Loucy (cell line): ENCODE measurements around the gene ADGRF3.

Experiments
- H2AFZ ChIP-seq: fragments of 200-600 bp; sonication (generic); 2 replicates; pipeline ENCODE4 v1.6.0; 2016; ENCODE audit warnings: antibody characterized with exemption, mild to moderate bottlenecking, low read length, moderate library complexity
- H3F3A ChIP-seq: fragments of 200-600 bp; 2 replicates; pipeline ENCODE4 v1.6.0; 2016; ENCODE audit warnings: antibody characterized with exemption, low read depth, mild to moderate bottlenecking
- H3K27me3 ChIP-seq: fragments of 200-600 bp; sonication (generic); 2 replicates; pipeline ENCODE4 v1.6.1; 2014; ENCODE audit warnings: low read length, mild to moderate bottlenecking; ENCODE audit not compliant: insufficient read depth, poor library complexity, severe bottlenecking
- H3K36me3 ChIP-seq: fragments of 200-600 bp; sonication (generic); 2 replicates; pipeline ENCODE4 v1.6.1; 2016; ENCODE audit warnings: low read length; ENCODE audit not compliant: insufficient read depth
- H3K4me1 ChIP-seq: fragments of 200-600 bp; sonication (generic); 2 replicates; pipeline ENCODE4 v1.5.1; 2014; ENCODE audit warnings: low read length, mild to moderate bottlenecking; ENCODE audit not compliant: insufficient read depth, poor library complexity, severe bottlenecking
- H3K4me2 ChIP-seq: fragments of 200-600 bp; sonication (generic); 2 replicates; pipeline ENCODE4 v1.6.0; 2014; ENCODE audit warnings: antibody characterized with exemption, low read length, low read depth, mild to moderate bottlenecking; ENCODE audit not compliant: poor library complexity, severe bottlenecking
- H3K4me3 ChIP-seq: fragments of 200-600 bp; sonication (generic); 2 replicates; pipeline ENCODE4 v1.5.1; 2014; ENCODE audit warnings: low read length, mild to moderate bottlenecking, mixed read lengths; ENCODE audit not compliant: poor library complexity, severe bottlenecking
- H3K79me2 ChIP-seq: fragments of 200-600 bp; sonication (generic); 2 replicates; pipeline ENCODE4 v1.6.1; 2014; ENCODE audit warnings: low read length; ENCODE audit not compliant: insufficient read depth
- H3K9ac ChIP-seq: fragments of 200-600 bp; sonication (generic); 2 replicates; pipeline ENCODE4 v1.6.0; 2014; ENCODE audit warnings: mild to moderate bottlenecking, low read depth, low read length, moderate library complexity; ENCODE audit not compliant: poor library complexity, severe bottlenecking
- H3K9me2 ChIP-seq: fragments of 200-600 bp; sonication (generic); replicated peaks from 2 replicates; pipeline ENCODE4 v1.6.1; 2016; ENCODE audit warnings: low read depth, low read length, mixed read lengths
- H3K9me3 ChIP-seq: fragments of 200-600 bp; sonication (generic); 2 replicates; pipeline ENCODE4 v1.6.1; 2014; ENCODE audit warnings: mild to moderate bottlenecking, antibody characterized with exemption, low read length, low read depth; ENCODE audit not compliant: insufficient read depth
- H4K20me1 ChIP-seq: fragments of 200-600 bp; sonication (generic); 2 replicates; pipeline ENCODE4 v1.6.0; 2014; ENCODE audit warnings: antibody characterized with exemption, low read length, mild to moderate bottlenecking; ENCODE audit not compliant: insufficient read depth, poor library complexity, severe bottlenecking
- CTCF ChIP-seq: fragments of 200-600 bp; sonication (generic); conservative IDR thresholded peaks from 2 replicates; pipeline ENCODE4 v1.5.1; 2014; ENCODE audit warnings: mild to moderate bottlenecking, antibody characterized with exemption, low read length
- EZH2phosphoT487 ChIP-seq: fragments of 200-600 bp; IDR thresholded peaks from 2 replicates; pipeline ENCODE4 v1.6.1; 2018; ENCODE audit warnings: antibody characterized with exemption, mild to moderate bottlenecking, moderate library complexity, borderline replicate concordance

ADGRF3 gene

GRCh38 chr2:26316845-26317244 is 29.7 kb downstream of the ADGRF3 start:
- Histone ChIP-seq H3K9ac (no peak overlapping the region), H3K27me3 (no peaks in the 10 kb centered on the region), H4K20me1 (no peaks in the 10 kb centered on the region)

GRCh38 chr2:26316041-26316440 is 30.5 kb downstream of the ADGRF3 start:
- Histone ChIP-seq H3K27me3 (no peaks in the 10 kb centered on the region), H3F3A (no peaks in the 10 kb centered on the region), H3K79me2 (no peaks in the 10 kb centered on the region), H3K36me3 (no peaks in the 10 kb centered on the region), H3K9ac (no peak overlapping the region), H4K20me1 (no peaks in the 10 kb centered on the region), H3K9me2 (no peaks in the 10 kb centered on the region), H2AFZ (0 out of 2 replicates have a peak overlapping the region, but pooled peaks have one; percentile 13), H3K4me3 (no peak overlapping the region), H3K4me1 (no peaks in the 10 kb centered on the region), H3K9me3 (no peaks in the 10 kb centered on the region), H3K4me2 (no peak overlapping the region)
- TF ChIP-seq CTCF: peak; percentile 57
- no peak for TF ChIP-seq EZH2phosphoT487

More at GRCh38 chr2:26316845-26317244, 29.7 kb downstream of the ADGRF3 start:
- Histone ChIP-seq H3K4me2 (no peak overlapping the region), H3K9me3 (no peaks in the 10 kb centered on the region), H3K4me1 (no peaks in the 10 kb centered on the region), H3K9me2 (no peaks in the 10 kb centered on the region), H3K4me3 (no peak overlapping the region), H3K36me3 (no peaks in the 10 kb centered on the region), H3F3A (no peaks in the 10 kb centered on the region), H3K79me2 (no peaks in the 10 kb centered on the region), H2AFZ (no peak overlapping the region)
- no peak for TF ChIP-seq CTCF
- TF ChIP-seq EZH2phosphoT487: no peak

- Histone ChIP-seq H3K9me3 (no peaks in the 10 kb centered on the region), H3K4me3 (no peak overlapping the region), H3K79me2 (no peaks in the 10 kb centered on the region), H3K4me1 (no peaks in the 10 kb centered on the region), H3K9me2 (no peaks in the 10 kb centered on the region), H4K20me1 (no peaks in the 10 kb centered on the region), H3K36me3 (no peaks in the 10 kb centered on the region), H3F3A (no peaks in the 10 kb centered on the region), H2AFZ (no peak overlapping the region), H3K4me2 (no peak overlapping the region), H3K27me3 (no peaks in the 10 kb centered on the region), H3K9ac (no peak overlapping the region)
- no peak for TF ChIP-seq CTCF
- TF ChIP-seq EZH2phosphoT487: no peak
These were observed 32.3 kb downstream of the ADGRF3 start for GRCh38 chr2:26314243-26314642.
